H1 (cell line): Measurements from ENCODE around the gene AICDA. TPM values are rescaled to one million over a fixed set of nuclear protein-coding genes. Genes with fewer than 3 reads are reported as not detected.
A peak's percentile ranks its signal among the peaks of the same experiment; 100 is the strongest.

Experiments used
- CTCF ChIA-PET: fragments of 300-600 bp; sonication (Branson Sonifier 250); formaldehyde crosslinking; loops from one replicate; lab custom pipeline; 2021; ENCODE audit not compliant: partially characterized antibody; lab: Charles Lee
- POLR2A ChIA-PET: fragments of 300-600 bp; sonication (Branson Sonifier 250); formaldehyde crosslinking; loops from one replicate; lab custom pipeline; 2021; ENCODE audit warnings: inconsistent platforms; ENCODE audit not compliant: partially characterized antibody; lab: Charles Lee
- DNase-seq, 2 experiments: peaks; one replicate each; pipeline versions ENCODE4 v3.0.0 to v3.0.0-alpha.2; 2010 to 2022; ENCODE audit warnings: low spot score in 2 of 2, low read depth in 1 of 2, mixed read lengths in 1 of 2
- FAIRE-seq: peaks from 2 replicates; lab custom pipeline; 2011; peaks lifted over from hg19 to GRCh38; lab: Jason Lieb, UNC
- H2AFZ ChIP-seq: 2 replicates; pipeline ENCODE4 v1.8.1; 2012; ENCODE audit warnings: low read length, inconsistent platforms
- H2AK5ac ChIP-seq: 2 replicates; pipeline ENCODE4 v1.6.1; 2013; ENCODE audit warnings: low read depth, low read length
- H2BK120ac ChIP-seq: replicated peaks from 2 replicates; pipeline ENCODE3; 2013; ENCODE audit warnings: low read depth, low read length, inconsistent platforms
- H2BK12ac ChIP-seq: 2 replicates; pipeline ENCODE4 v1.6.1; 2013; ENCODE audit warnings: low read depth, low read length
- H2BK15ac ChIP-seq: 2 replicates; pipeline ENCODE4 v1.6.1; 2013; ENCODE audit warnings: low read length
- H2BK20ac ChIP-seq: 2 replicates; pipeline ENCODE4 v1.6.1; 2013; ENCODE audit warnings: low read length
- H2BK5ac ChIP-seq: 2 replicates; pipeline ENCODE4 v1.6.1; 2013; ENCODE audit warnings: low read depth, low read length
- H3K14ac ChIP-seq: 2 replicates; pipeline ENCODE4 v1.6.1; 2013; ENCODE audit warnings: inconsistent platforms; ENCODE audit not compliant: insufficient read length
- H3K18ac ChIP-seq: 2 replicates; pipeline ENCODE4 v1.6.1; 2013; ENCODE audit warnings: low read length; ENCODE audit errors: extremely low read depth
- H3K23ac ChIP-seq: 2 replicates; pipeline ENCODE4 v1.6.1; 2013; ENCODE audit warnings: inconsistent platforms; ENCODE audit not compliant: insufficient read length
- H3K23me2 ChIP-seq: 2 replicates; pipeline ENCODE4 v1.6.1; 2013; ENCODE audit warnings: low read depth, low read length
- H3K27ac ChIP-seq: 2 replicates; pipeline ENCODE4 v1.6.1; 2011; ENCODE audit warnings: low read depth, low read length, inconsistent platforms
- H3K27me3 ChIP-seq, 4 experiments: replicated peaks in 1 of 4; 1 replicate in 1 of 4; 2 replicates in 3 of 4; pipeline versions ENCODE4 v1.6.1 to v1.8.1; 2011 to 2013; ENCODE audit warnings: low read length in 3 of 4, mild to moderate bottlenecking in 3 of 4, inconsistent platforms in 2 of 4, mixed read lengths in 2 of 4, moderate library complexity in 1 of 4; ENCODE audit not compliant: control insufficient read depth in 3 of 4, insufficient read depth in 3 of 4; ENCODE audit errors: extremely low read depth in 1 of 4
- H3K36me3 ChIP-seq, 4 experiments: 2 replicates each; pipeline versions ENCODE4 v1.6.1 to v1.8.1; 2011 to 2013; ENCODE audit warnings: mild to moderate bottlenecking in 4 of 4, low read length in 3 of 4, moderate library complexity in 2 of 4, control low read depth in 1 of 4, inconsistent platforms in 1 of 4; ENCODE audit not compliant: insufficient read depth in 4 of 4, control insufficient read depth in 2 of 4
- H3K4ac ChIP-seq: replicated peaks from 2 replicates; pipeline ENCODE3; 2013; ENCODE audit warnings: low read length, low read depth, mixed read lengths, inconsistent platforms; ENCODE audit not compliant: insufficient read length
- H3K4me1 ChIP-seq, 4 experiments: replicated peaks in 1 of 4; 1 replicate in 1 of 4; 2 replicates in 3 of 4; pipeline versions ENCODE4 v1.6.1 to v1.8.1; 2011 to 2013; ENCODE audit warnings: low read length in 3 of 4, inconsistent platforms in 2 of 4, mixed read lengths in 1 of 4; ENCODE audit not compliant: insufficient read depth in 4 of 4, control insufficient read depth in 3 of 4
- H3K4me2 ChIP-seq, 2 experiments: 2 replicates each; pipeline versions ENCODE4 v1.6.1 to v1.8.1; 2011 to 2013; ENCODE audit warnings: low read depth in 2 of 2, low read length in 2 of 2, control low read depth in 1 of 2, inconsistent platforms in 1 of 2, mild to moderate bottlenecking in 1 of 2; ENCODE audit not compliant: insufficient read depth in 1 of 2
- H3K4me3 ChIP-seq, 4 experiments: fragments of 200-600, 300-600 bp in 1 of 4; sonication (generic), shearing (Covaris generic), sonication (Bioruptor Twin) in 1 of 4; 2 replicates each; pipeline versions ENCODE4 v1.5.1 to v1.8.1; 2011 to 2016; ENCODE audit warnings: low read length in 4 of 4, low read depth in 3 of 4, control low read depth in 2 of 4, inconsistent platforms in 2 of 4, mild to moderate bottlenecking in 2 of 4, mixed read lengths in 1 of 4, moderate library complexity in 1 of 4; ENCODE audit not compliant: insufficient read depth in 2 of 4; ENCODE audit errors: extremely low read depth in 1 of 4
- H3K56ac ChIP-seq: replicated peaks from 2 replicates; pipeline ENCODE3; 2013; ENCODE audit warnings: low read depth, mild to moderate bottlenecking, mixed read lengths, low read length, inconsistent platforms; ENCODE audit not compliant: insufficient read length
- H3K79me1 ChIP-seq: 2 replicates; pipeline ENCODE4 v1.6.1; 2013; ENCODE audit warnings: low read depth, low read length, control low read depth
- H3K79me2 ChIP-seq, 2 experiments: 2 replicates each; pipeline versions ENCODE4 v1.6.1 to v1.8.1; 2012 to 2013; ENCODE audit warnings: low read length in 2 of 2, mild to moderate bottlenecking in 2 of 2, inconsistent platforms in 1 of 2; ENCODE audit not compliant: insufficient read depth in 2 of 2, control insufficient read depth in 1 of 2
- H3K9ac ChIP-seq, 4 experiments: replicated peaks in 1 of 4; 1 replicate in 1 of 4; 2 replicates in 3 of 4; pipeline versions ENCODE4 v1.6.1 to v1.8.1; 2011 to 2013; ENCODE audit warnings: low read depth in 3 of 4, low read length in 3 of 4, control low read depth in 2 of 4, mild to moderate bottlenecking in 2 of 4, moderate library complexity in 2 of 4, inconsistent platforms in 1 of 4; ENCODE audit errors: extremely low read depth in 1 of 4
- H3K9me3 ChIP-seq, 2 experiments: 2 replicates each; pipeline versions ENCODE4 v1.6.1 to v1.8.1; 2012 to 2013; ENCODE audit warnings: mild to moderate bottlenecking in 2 of 2, moderate library complexity in 2 of 2, control low read depth in 1 of 2, inconsistent platforms in 1 of 2, low read depth in 1 of 2, low read length in 1 of 2, mixed read lengths in 1 of 2; ENCODE audit not compliant: insufficient read depth in 2 of 2
- H4K20me1 ChIP-seq, 2 experiments: replicated peaks in 1 of 2; 2 replicates each; pipeline versions ENCODE3 to v1.8.1; 2011 to 2013; ENCODE audit warnings: inconsistent platforms in 2 of 2, low read length in 2 of 2, mild to moderate bottlenecking in 1 of 2; ENCODE audit not compliant: insufficient read depth in 2 of 2, control insufficient read depth in 1 of 2
- H4K5ac ChIP-seq: 2 replicates; pipeline ENCODE4 v1.6.1; 2013; ENCODE audit warnings: low read length, low read depth, mixed read lengths, inconsistent platforms; ENCODE audit not compliant: insufficient read length
- H4K8ac ChIP-seq: 2 replicates; pipeline ENCODE4 v1.8.0; 2013; ENCODE audit warnings: mild to moderate bottlenecking, moderate library complexity, low read length, inconsistent platforms; ENCODE audit not compliant: insufficient read depth; ENCODE audit errors: extremely low read depth
- H4K91ac ChIP-seq: replicated peaks from 2 replicates; pipeline ENCODE3; 2013; ENCODE audit warnings: low read length, mixed read lengths, inconsistent platforms; ENCODE audit not compliant: insufficient read length
- RAD21 ChIP-seq, 2 experiments: IDR thresholded peaks in 1 of 2; conservative IDR thresholded peaks in 1 of 2; 2 replicates each; pipeline ENCODE4 v1.6.1; 2011; ENCODE audit warnings: low read depth in 2 of 2, low read length in 2 of 2, improper control_type of control experiment in 1 of 2, inconsistent platforms in 1 of 2, mild to moderate bottlenecking in 1 of 2, moderate library complexity in 1 of 2
- SIX5 ChIP-seq: IDR thresholded peaks from 2 replicates; pipeline ENCODE4 v1.6.1; 2011; ENCODE audit warnings: mild to moderate bottlenecking, low read depth, low read length
- WGBS, 2 experiments: shearing (Covaris generic) in 1 of 2; methylation state at CpG; one replicate each; pipeline versions ENCODE4 v1.1.6 to v1.1.7; 2013 to 2015; ENCODE audit warnings: low lambda C conversion rate in 2 of 2, mixed read lengths in 2 of 2, inconsistent platforms in 1 of 2, low coverage in 1 of 2, missing lambda C conversion rate in 1 of 2; ENCODE audit not compliant: insufficient replicate concordance in 2 of 2, insufficient coverage in 1 of 2, insufficient read length in 1 of 2; ENCODE audit errors: extremely low coverage in 1 of 2, missing lambda C conversion rate in 1 of 2; 5-methylcytosine and 5-hydroxymethylcytosine counted together
- polyA plus RNA-seq, 7 experiments: library from polyadenylated mRNA; depleted of rRNA in 3 of 7; stranded (reverse) in 5 of 7; unstranded in 2 of 7; fragments of >200 nt in 5 of 7; fragments of 200-250 nt in 2 of 7; gene quantifications; 1 replicate in 5 of 7; 2 replicates in 1 of 7; 4 replicates in 1 of 7; pipeline versions ENCODE4 v1.2.1 to v1.2.3, GENCODE V29; 2011 to 2013; ENCODE audit warnings: missing spikeins in 2 of 7, mixed read lengths in 2 of 7
- total RNA-seq: library from RNA; stranded (reverse); fragmentation: NEBNext Ultra II Directional; extraction: Animal tissue kit (Norgen Biotek cat#: 25700); gene quantifications from 2 replicates; pipeline ENCODE4 v1.2.1, GENCODE V29; 2021
- TF ChIP-seq, protein P1 (sequence below): IDR thresholded peaks from 2 replicates; pipeline ENCODE4 v1.6.1; 2012; ENCODE audit warnings: inconsistent platforms
- TF ChIP-seq, protein P2 (sequence below): IDR thresholded peaks from 2 replicates; pipeline ENCODE4 v1.6.1; 2012; ENCODE audit warnings: inconsistent platforms

Gene AICDA
- total and polyA plus RNA-seq, 2 of the 8 experiments (the other 6 are each of a cell fraction or from before 2014, with no cell fraction given): not detected

DNA sequence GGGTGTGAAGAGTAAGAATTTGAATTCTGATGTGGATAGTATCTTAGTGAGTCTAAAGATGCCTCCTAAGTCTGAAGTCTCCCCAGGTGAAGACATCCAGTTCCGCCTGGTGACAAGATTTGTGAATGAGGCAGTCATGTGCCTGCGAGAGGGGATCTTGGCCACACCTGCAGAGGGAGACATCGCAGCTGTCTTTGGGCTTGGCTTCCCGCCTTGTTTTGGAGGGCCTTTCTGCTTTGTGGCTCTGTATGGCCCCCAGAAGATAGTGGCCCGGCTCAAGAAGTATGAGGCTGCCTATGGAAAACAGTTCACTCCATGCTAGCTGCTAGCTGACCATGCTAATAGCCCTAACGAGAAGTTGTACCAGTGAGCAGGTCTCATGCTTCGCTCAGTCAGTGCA lies 24.6 kb upstream of the AICDA start:
- Histone ChIP-seq H3K9me3 (no peaks in the 10 kb centered on the region), H2AFZ (no peak overlapping the region), H3K56ac (no peak overlapping the region), H2BK5ac (peak overlapping the region; percentile 69; the same call in 1 of the 2 replicates), H3K18ac (0 out of 2 replicates have a peak overlapping the region, but pooled peaks have one; percentile 6), H3K36me3 (no peaks in the 10 kb centered on the region), H3K4me1 (peaks cover 2 to 18% (median 9%) of the 10 kb centered on the region in 4 experiments; a peak in 4 of 7 replicates), H3K23me2 (no peaks in the 10 kb centered on the region), H2BK12ac (peak overlapping the region; percentile 29; the same call in 1 of the 2 replicates), H3K14ac (no peak overlapping the region), H2AK5ac (no peak overlapping the region), H3K4ac (peak overlapping the region; percentile 32), H3K9ac (no peak overlapping the region), H2BK120ac (peak overlapping the region; percentile 51), H2BK15ac (no peak overlapping the region; the same call in 1 of the 2 replicates), H3K4me2 (no peak overlapping the region), H3K27me3 (no peaks in the 10 kb centered on the region; a peak in 2 of 7 replicates), H4K8ac (0 out of 2 replicates have a peak overlapping the region, but pooled peaks have one; percentile 17), H2BK20ac (peak overlapping the region; percentile 37; the same call in 1 of the 2 replicates), H3K79me1 (no peaks in the 10 kb centered on the region), H4K20me1 (no peaks in the 10 kb centered on the region), H3K79me2 (no peaks in the 10 kb centered on the region), H3K23ac (no peak overlapping the region), H4K5ac (no peak overlapping the region), H3K4me3 (no peak overlapping the region), H4K91ac (peak overlapping the region; percentile 87)
- WGBS, 2 experiments: 93% methylated on average over 7 of the region's 7 CpGs; no CpG with 5 or more reads in 1 of the 2 experiments
- POLR2A ChIA-PET: interaction anchor here (1.2 kb wide), 1 partner anchor 159 kb away, joined by 3 read pairs; no protein-coding TSS in a partner anchor
- CTCF ChIA-PET: interaction anchor here (0.9 to 1.3 kb wide), 2 partner anchors 93 to 253 kb away, joined by 3 read pairs; no protein-coding TSS in a partner anchor
- DNase-seq: no peak
- FAIRE-seq: no peak
- TF ChIP-seq, protein P1, sequence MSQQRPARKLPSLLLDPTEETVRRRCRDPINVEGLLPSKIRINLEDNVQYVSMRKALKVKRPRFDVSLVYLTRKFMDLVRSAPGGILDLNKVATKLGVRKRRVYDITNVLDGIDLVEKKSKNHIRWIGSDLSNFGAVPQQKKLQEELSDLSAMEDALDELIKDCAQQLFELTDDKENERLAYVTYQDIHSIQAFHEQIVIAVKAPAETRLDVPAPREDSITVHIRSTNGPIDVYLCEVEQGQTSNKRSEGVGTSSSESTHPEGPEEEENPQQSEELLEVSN: peak; percentile 90
- no peak for TF ChIP-seq SIX5
- 0 out of 4 replicates have a peak, but pooled peaks of 1 of the 2 experiments have one; percentile 2 for TF ChIP-seq RAD21 (IDR thresholded peaks at IDR 0.05 in 1 of 2, conservative IDR thresholded peaks at IDR 0.05 in 1 of 2; ENCODE audit: low read depth in 2 of 2, low read length in 2 of 2)
- TF ChIP-seq, protein P2, sequence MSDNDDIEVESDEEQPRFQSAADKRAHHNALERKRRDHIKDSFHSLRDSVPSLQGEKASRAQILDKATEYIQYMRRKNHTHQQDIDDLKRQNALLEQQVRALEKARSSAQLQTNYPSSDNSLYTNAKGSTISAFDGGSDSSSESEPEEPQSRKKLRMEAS: peak; percentile 60; the same call in 1 of the 2 replicates
- TF ChIP-seq, all 59 proteins: peak for 3
- no peak overlapping the region for H3K27ac ChIP-seq
